K562 (cell line): ENCODE data around the gene INSR. TPM values are rescaled to one million over a fixed set of nuclear protein-coding genes. Genes with fewer than 3 reads are reported as not detected.

Experiments
- ATAC-seq: fragments of 200-7000 bp; cut with Tn5 transposase; 3 replicates; pipeline ENCODE4 v1.9.1; 2020; ENCODE audit warnings: moderate library complexity
- BruUV-seq: library from RNA; stranded (reverse); fragments of 400-500 nt; replicated peaks from 2 replicates; lab custom pipeline; 2021; lab: Mats Ljungman, UMichigan
- CTCF ChIA-PET: fragments of 300-600 bp; formaldehyde crosslinking; extraction: SDS; loops from one replicate; lab custom pipeline; 2021; ENCODE audit warnings: low intra/inter-chr PET ratio; lab: Yijun Ruan, JAX
- POLR2A ChIA-PET: fragments of 300-600, 350-650 bp; sonication (Branson Sonifier 250); formaldehyde crosslinking; extraction: SDS; loops from one replicate; lab custom pipeline; 2021; ENCODE audit warnings: antibody characterized with exemption, inconsistent platforms; lab: Yijun Ruan, JAX
- DNase-seq, 4 experiments: peaks; one replicate each; pipeline versions ENCODE4 v3.0.0 to v3.0.0-alpha.2; 2011 to 2018; ENCODE audit warnings: low spot score in 3 of 4, mixed read lengths in 3 of 4; ENCODE audit errors: extremely low read depth in 1 of 4
- FAIRE-seq: peaks from 2 replicates; lab custom pipeline; 2011; peaks lifted over from hg19 to GRCh38; lab: Jason Lieb, UNC
- H2AFZ ChIP-seq: 2 replicates; pipeline ENCODE4 v1.6.0; 2011; ENCODE audit warnings: low read depth, low read length, control low read depth, inconsistent platforms
- H3K27ac ChIP-seq: fragments of 200-600 bp; 3 replicates; pipeline ENCODE4 v1.8.0; 2011; ENCODE audit warnings: low read depth, mild to moderate bottlenecking, control low read depth, inconsistent platforms, low read length, moderate library complexity, mixed read lengths; ENCODE audit errors: extremely low read depth
- H3K27me3 ChIP-seq, 2 experiments: fragments of 300-600 bp in 1 of 2; 2 replicates in 1 of 2; 3 replicates in 1 of 2; pipeline versions ENCODE4 v1.6.0 to v1.8.0; 2011; ENCODE audit warnings: inconsistent platforms in 2 of 2, low read length in 2 of 2, mild to moderate bottlenecking in 1 of 2, mixed read lengths in 1 of 2, moderate library complexity in 1 of 2; ENCODE audit not compliant: control insufficient read depth in 2 of 2, insufficient read depth in 2 of 2
- H3K36me3 ChIP-seq: fragments of 300-600 bp; 3 replicates; pipeline ENCODE4 v1.8.0; 2011; ENCODE audit warnings: mild to moderate bottlenecking, low read length, inconsistent platforms; ENCODE audit not compliant: control insufficient read depth, insufficient read depth
- H3K4me1 ChIP-seq, 2 experiments: fragments of 200-600 bp in 1 of 2; replicated peaks in 1 of 2; 2 replicates in 1 of 2; 3 replicates in 1 of 2; pipeline versions ENCODE4 v1.5.1 to v1.8.0; 2011; ENCODE audit warnings: inconsistent platforms in 2 of 2, low read length in 2 of 2, mild to moderate bottlenecking in 1 of 2, mixed read lengths in 1 of 2, moderate library complexity in 1 of 2; ENCODE audit not compliant: control insufficient read depth in 2 of 2, insufficient read depth in 2 of 2
- H3K4me2 ChIP-seq: 2 replicates; pipeline ENCODE4 v1.6.1; 2011; ENCODE audit warnings: low read length, control low read depth, inconsistent platforms, mixed read lengths; ENCODE audit not compliant: insufficient read depth
- H3K4me3 ChIP-seq: fragments of 200-600 bp; sonication (generic), shearing (Covaris generic); 2 replicates; pipeline ENCODE4 v1.5.1; 2016; ENCODE audit warnings: control low read depth, inconsistent platforms
- H3K79me2 ChIP-seq: fragments of 200-600 bp; 3 replicates; pipeline ENCODE4 v1.8.0; 2011; ENCODE audit warnings: low read length, inconsistent platforms; ENCODE audit not compliant: control insufficient read depth, insufficient read depth
- H3K9ac ChIP-seq, 2 experiments: 2 replicates each; pipeline versions ENCODE4 v1.6.0 to v1.6.1; 2011; ENCODE audit warnings: low read depth in 2 of 2, low read length in 2 of 2, control low read depth in 1 of 2, inconsistent platforms in 1 of 2, mild to moderate bottlenecking in 1 of 2, mixed read lengths in 1 of 2; ENCODE audit not compliant: insufficient read depth in 1 of 2
- H3K9me1 ChIP-seq: one replicate; pipeline ENCODE4 v1.6.0; 2011; ENCODE audit warnings: inconsistent platforms, mild to moderate bottlenecking, low read length, moderate library complexity; ENCODE audit not compliant: control insufficient read depth, insufficient read depth
- H3K9me3 ChIP-seq: replicated peaks from 2 replicates; pipeline ENCODE4 v1.5.1; 2011; ENCODE audit warnings: low read depth, low read length, inconsistent platforms; ENCODE audit not compliant: control insufficient read depth, insufficient read depth
- H4K20me1 ChIP-seq: replicated peaks from 2 replicates; pipeline ENCODE4 v1.6.1; 2011; ENCODE audit warnings: low read length, inconsistent platforms, mixed read lengths; ENCODE audit not compliant: control insufficient read depth, insufficient read depth
- L3MBTL2 ChIP-seq: fragments of 450-650 bp; IDR thresholded peaks from 2 replicates; pipeline ENCODE4 v1.6.1; 2016; ENCODE audit warnings: mild to moderate bottlenecking, moderate library complexity
- MAFF ChIP-seq: IDR thresholded peaks from 2 replicates; pipeline ENCODE4 v1.6.1; 2012; ENCODE audit warnings: low read length, improper control_type of control experiment
- MIER1 ChIP-seq: fragments of 450-650 bp; IDR thresholded peaks from 2 replicates; pipeline ENCODE4 v1.6.1; 2016; ENCODE audit warnings: antibody characterized with exemption, mild to moderate bottlenecking, low read depth
- SMARCC2 ChIP-seq: fragments of 450-650 bp; IDR thresholded peaks from 2 replicates; pipeline ENCODE4 v1.6.1; 2017; ENCODE audit warnings: antibody characterized with exemption, moderate library complexity, mild to moderate bottlenecking, low read depth
- ZNF124 ChIP-seq: sonication (generic); formaldehyde crosslinking; IDR thresholded peaks from 2 replicates; pipeline ENCODE4 v1.8.1; 2022; ENCODE audit warnings: missing genetic modification reagents
- ZNF3 ChIP-seq: fragments of 250-450 bp; sonication (Bioruptor Pico); IDR thresholded peaks from 2 replicates; pipeline ENCODE4 v1.5.0; 2021; ENCODE audit warnings: mild to moderate bottlenecking, moderate library complexity
- in situ Hi-C: fragments of 300-500 bp; cut with MboI; formaldehyde crosslinking; loops from 4 replicates; pipeline ENCODE4 v1.15.0; 2018; ENCODE audit warnings: inconsistent platforms, mixed read lengths
- intact Hi-C: fragments of 100-400 bp; cut with micrococcal nuclease; formaldehyde crosslinking; loops from 2 replicates; pipeline ENCODE4 v1.14.2; 2022
- polyA plus RNA-seq, 8 experiments: library from polyadenylated mRNA; depleted of rRNA in 4 of 8; stranded (reverse) in 5 of 8; unstranded in 3 of 8; fragments of >200 nt; fragmentation: Nextera tagmentation in 2 of 8; fragmentation: Illumina TruSeq in 1 of 8; extraction: Ambion mirVana in 2 of 8; extraction: Trizol in 1 of 8; gene quantifications; 2 replicates each; pipeline versions ENCODE4 v1.2.1 to v1.2.3, GENCODE V29; 2011 to 2014; ENCODE audit warnings: inconsistent platforms in 1 of 8, missing spikeins in 1 of 8
- total RNA-seq, 7 experiments: library from RNA; depleted of rRNA in 6 of 7; stranded (reverse); fragments of >200 nt in 6 of 7; fragmentation: Illumina TruSeq in 2 of 7; extraction: Trizol in 2 of 7; gene quantifications; 2 replicates each; pipeline versions ENCODE4 v1.2.1 to v1.2.3, GENCODE V29; 2011 to 2021; ENCODE audit warnings: low replicate concordance in 1 of 7
- TF ChIP-seq, protein P1 (sequence below), 2 experiments: fragments of 450-650 bp; IDR thresholded peaks; 2 replicates each; pipeline ENCODE4 v1.6.1; 2016; ENCODE audit warnings: mild to moderate bottlenecking in 2 of 2, borderline replicate concordance in 1 of 2, low read depth in 1 of 2, moderate library complexity in 1 of 2
- TF ChIP-seq, protein P2 (sequence below): sonication (generic); formaldehyde crosslinking; IDR thresholded peaks from 2 replicates; pipeline ENCODE4 v1.8.1; 2023; ENCODE audit warnings: mild to moderate bottlenecking, missing genetic modification reagents
- TF ChIP-seq, protein P3 (sequence below): fragments of 250-450 bp; sonication (Bioruptor Pico); IDR thresholded peaks from 2 replicates; pipeline ENCODE4 v1.4.0; 2020; ENCODE audit warnings: mild to moderate bottlenecking, moderate library complexity

The INSR gene
- total and polyA plus RNA-seq, 9 of the 15 experiments (the other 6 are each of a cell fraction or from before 2014, with no cell fraction given), result 0.04 to 0.88 (median 0.41) TPM

DNA sequence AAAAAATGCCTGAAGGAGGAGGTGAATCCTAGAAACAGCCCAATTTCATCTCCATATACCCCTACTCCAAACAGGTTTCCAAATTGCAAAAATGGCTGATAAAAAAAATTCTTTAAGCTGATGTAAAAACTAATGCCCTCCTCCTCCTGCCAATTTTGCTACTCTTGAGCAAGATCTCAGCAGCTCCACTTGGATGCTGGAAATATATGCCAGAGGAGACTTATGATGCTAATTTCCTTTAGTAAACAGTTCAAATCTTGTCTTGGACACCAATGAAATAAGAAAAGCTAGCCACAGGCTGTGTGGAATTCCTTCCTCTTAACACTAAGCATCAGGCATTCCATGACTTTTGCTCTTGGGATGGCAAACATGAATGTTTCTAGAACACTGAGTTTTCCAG lies 67.5 kb downstream of the INSR start:
- no peak overlapping the region for H3K9ac ChIP-seq
- H3K4me1 ChIP-seq, result no peaks in the 10 kb centered on the region
- no TSS peak for BruUV-seq
- DNase-seq, result no peak
- no peaks in the 10 kb centered on the region for H3K36me3 ChIP-seq
- no peak overlapping the region for H3K27ac ChIP-seq
- H3K9me3 ChIP-seq, result no peaks in the 10 kb centered on the region
- no peak overlapping the region for H3K4me3 ChIP-seq
- H3K9me1 ChIP-seq, result no peaks in the 10 kb centered on the region
- in situ Hi-C loops (no loop called here), intact Hi-C loops (no loop called here)
- no peak for ATAC-seq
- no peak for FAIRE-seq
- H3K27me3 ChIP-seq, result peaks cover 0 to 23% of the 10 kb centered on the region in 2 experiments; a peak in 2 of 5 replicates
- POLR2A ChIA-PET, result no interaction called here
- no peaks in the 10 kb centered on the region for H3K79me2 ChIP-seq
- no peak overlapping the region for H3K4me2 ChIP-seq
- H4K20me1 ChIP-seq, result peaks cover 4% of the 10 kb centered on the region; the same call in 1 of the 2 replicates
- H2AFZ ChIP-seq, result no peak overlapping the region
- CTCF ChIA-PET, result no interaction called here
- no peak for TF ChIP-seq MIER1
- TF ChIP-seq MAFF, result no peak
- no peak for TF ChIP-seq L3MBTL2
- TF ChIP-seq, protein P1, sequence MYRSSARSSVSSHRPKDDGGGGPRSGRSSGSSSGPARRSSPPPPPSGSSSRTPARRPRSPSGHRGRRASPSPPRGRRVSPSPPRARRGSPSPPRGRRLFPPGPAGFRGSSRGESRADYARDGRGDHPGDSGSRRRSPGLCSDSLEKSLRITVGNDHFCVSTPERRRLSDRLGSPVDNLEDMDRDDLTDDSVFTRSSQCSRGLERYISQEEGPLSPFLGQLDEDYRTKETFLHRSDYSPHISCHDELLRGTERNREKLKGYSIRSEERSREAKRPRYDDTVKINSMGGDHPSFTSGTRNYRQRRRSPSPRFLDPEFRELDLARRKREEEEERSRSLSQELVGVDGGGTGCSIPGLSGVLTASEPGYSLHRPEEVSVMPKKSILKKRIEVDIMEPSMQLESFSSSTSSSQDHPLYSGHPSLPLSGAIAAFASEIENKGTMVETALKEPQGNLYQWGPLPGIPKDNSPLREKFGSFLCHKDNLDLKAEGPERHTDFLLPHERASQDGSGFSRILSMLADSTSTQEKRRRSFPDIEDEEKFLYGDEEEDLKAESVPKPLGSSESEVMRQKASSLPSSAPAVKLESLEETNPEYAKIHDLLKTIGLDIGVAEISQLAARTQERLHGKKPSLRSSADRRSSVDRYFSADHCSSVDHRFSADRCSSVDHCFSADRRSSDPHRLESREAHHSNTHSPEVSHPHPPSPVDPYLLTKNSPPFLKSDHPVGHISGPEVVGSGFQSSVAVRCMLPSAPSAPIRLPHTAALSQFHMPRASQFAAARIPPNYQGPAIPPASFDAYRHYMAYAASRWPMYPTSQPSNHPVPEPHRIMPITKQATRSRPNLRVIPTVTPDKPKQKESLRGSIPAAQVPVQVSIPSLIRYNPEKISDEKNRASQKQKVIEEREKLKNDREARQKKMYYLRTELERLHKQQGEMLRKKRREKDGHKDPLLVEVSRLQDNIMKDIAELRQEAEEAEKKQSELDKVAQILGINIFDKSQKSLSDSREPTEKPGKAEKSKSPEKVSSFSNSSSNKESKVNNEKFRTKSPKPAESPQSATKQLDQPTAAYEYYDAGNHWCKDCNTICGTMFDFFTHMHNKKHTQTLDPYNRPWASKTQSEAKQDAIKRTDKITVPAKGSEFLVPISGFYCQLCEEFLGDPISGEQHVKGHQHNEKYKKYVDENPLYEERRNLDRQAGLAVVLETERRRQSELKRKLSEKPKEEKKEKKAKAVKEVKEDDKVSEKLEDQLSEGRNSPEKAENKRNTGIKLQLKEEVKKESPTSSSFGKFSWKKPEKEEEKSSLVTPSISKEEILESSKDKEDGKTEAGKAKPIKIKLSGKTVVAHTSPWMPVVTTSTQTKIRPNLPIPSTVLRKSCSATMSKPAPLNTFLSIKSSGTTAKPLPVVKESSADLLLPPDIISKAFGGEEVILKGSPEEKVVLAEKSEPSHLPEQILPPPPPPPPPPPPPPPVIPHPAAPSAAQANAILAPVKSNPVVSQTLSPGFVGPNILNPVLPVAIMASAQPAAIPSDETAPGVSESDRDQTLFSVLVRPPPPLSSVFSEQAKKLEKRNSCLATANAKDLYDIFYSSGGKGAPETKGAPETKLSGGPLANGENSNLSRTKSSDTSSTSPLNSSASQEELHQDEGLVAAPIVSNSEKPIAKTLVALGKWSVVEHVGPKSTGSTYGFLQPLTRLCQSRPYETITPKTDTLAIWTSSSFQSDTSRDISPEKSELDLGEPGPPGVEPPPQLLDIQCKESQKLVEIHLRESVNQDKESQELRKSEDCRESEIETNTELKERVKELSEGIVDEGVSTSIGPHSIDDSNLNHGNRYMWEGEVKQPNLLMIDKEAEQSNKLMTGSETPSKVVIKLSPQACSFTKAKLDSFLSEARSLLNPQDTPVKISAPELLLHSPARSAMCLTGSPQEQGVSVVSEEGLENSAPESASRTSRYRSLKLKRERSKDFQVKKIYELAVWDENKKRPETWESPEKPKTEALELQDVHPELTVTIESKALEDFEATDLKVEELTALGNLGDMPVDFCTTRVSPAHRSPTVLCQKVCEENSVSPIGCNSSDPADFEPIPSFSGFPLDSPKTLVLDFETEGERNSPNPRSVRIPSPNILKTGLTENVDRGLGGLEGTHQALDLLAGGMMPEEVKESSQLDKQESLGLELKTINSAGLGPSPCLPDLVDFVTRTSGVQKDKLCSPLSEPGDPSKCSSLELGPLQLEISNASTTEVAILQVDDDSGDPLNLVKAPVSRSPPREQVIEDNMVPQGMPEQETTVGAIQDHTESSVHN (IDR thresholded peaks at IDR 0.05; ENCODE audit: borderline replicate concordance in 1 of 2, low read depth in 1 of 2), result no peak
- TF ChIP-seq ZNF3, result no peak
- TF ChIP-seq SMARCC2, result no peak
- no peak for TF ChIP-seq ZNF124 (CRISPR knock-in tag)
- TF ChIP-seq, protein P2, sequence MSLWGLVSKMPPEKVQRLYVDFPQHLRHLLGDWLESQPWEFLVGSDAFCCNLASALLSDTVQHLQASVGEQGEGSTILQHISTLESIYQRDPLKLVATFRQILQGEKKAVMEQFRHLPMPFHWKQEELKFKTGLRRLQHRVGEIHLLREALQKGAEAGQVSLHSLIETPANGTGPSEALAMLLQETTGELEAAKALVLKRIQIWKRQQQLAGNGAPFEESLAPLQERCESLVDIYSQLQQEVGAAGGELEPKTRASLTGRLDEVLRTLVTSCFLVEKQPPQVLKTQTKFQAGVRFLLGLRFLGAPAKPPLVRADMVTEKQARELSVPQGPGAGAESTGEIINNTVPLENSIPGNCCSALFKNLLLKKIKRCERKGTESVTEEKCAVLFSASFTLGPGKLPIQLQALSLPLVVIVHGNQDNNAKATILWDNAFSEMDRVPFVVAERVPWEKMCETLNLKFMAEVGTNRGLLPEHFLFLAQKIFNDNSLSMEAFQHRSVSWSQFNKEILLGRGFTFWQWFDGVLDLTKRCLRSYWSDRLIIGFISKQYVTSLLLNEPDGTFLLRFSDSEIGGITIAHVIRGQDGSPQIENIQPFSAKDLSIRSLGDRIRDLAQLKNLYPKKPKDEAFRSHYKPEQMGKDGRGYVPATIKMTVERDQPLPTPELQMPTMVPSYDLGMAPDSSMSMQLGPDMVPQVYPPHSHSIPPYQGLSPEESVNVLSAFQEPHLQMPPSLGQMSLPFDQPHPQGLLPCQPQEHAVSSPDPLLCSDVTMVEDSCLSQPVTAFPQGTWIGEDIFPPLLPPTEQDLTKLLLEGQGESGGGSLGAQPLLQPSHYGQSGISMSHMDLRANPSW (CRISPR knock-in tag), result no peak
- TF ChIP-seq, protein P3, sequence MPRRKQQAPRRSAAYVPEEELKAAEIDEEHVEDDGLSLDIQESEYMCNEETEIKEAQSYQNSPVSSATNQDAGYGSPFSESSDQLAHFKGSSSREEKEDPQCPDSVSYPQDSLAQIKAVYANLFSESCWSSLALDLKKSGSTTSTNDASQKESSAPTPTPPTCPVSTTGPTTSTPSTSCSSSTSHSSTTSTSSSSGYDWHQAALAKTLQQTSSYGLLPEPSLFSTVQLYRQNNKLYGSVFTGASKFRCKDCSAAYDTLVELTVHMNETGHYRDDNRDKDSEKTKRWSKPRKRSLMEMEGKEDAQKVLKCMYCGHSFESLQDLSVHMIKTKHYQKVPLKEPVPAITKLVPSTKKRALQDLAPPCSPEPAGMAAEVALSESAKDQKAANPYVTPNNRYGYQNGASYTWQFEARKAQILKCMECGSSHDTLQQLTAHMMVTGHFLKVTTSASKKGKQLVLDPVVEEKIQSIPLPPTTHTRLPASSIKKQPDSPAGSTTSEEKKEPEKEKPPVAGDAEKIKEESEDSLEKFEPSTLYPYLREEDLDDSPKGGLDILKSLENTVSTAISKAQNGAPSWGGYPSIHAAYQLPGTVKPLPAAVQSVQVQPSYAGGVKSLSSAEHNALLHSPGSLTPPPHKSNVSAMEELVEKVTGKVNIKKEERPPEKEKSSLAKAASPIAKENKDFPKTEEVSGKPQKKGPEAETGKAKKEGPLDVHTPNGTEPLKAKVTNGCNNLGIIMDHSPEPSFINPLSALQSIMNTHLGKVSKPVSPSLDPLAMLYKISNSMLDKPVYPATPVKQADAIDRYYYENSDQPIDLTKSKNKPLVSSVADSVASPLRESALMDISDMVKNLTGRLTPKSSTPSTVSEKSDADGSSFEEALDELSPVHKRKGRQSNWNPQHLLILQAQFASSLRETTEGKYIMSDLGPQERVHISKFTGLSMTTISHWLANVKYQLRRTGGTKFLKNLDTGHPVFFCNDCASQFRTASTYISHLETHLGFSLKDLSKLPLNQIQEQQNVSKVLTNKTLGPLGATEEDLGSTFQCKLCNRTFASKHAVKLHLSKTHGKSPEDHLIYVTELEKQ (CRISPR knock-in tag), result no peak
